Gastrocnemius medialis (tissue), 4 donors: ENCODE results near the gene TBC1D10A.

Experiments
- CTCF ChIP-seq, 5 experiments: fragments of 450-650 bp in 3 of 5; fragments of 200-600 bp in 2 of 5; sonication (generic) in 2 of 5; IDR thresholded peaks in 4 of 5; conservative IDR thresholded peaks in 1 of 5; 1 replicate in 4 of 5; 2 replicates in 1 of 5; pipeline ENCODE4 v1.5.1; 2016 to 2019; ENCODE audit warnings: antibody characterized with exemption in 5 of 5, mild to moderate bottlenecking in 3 of 5, moderate library complexity in 3 of 5
- POLR2A ChIP-seq, 2 donors: fragments of 450-650 bp; IDR thresholded peaks; one replicate each; pipeline ENCODE4 v1.6.1; 2017; ENCODE audit warnings: antibody characterized with exemption in 2 of 2, mild to moderate bottlenecking in 2 of 2, moderate library complexity in 2 of 2

- TF ChIP-seq POLR2A (IDR thresholded peaks at IDR 0.05) = no peak
- no peak for TF ChIP-seq CTCF (IDR thresholded peaks at IDR 0.05 in 4 of 5, conservative IDR thresholded peaks at IDR 0.05 in 1 of 5)
Observed at GRCh38 chr22:30260276-30260675, 66.5 kb downstream of the TBC1D10A start.
